PC-3 (cell line): Measurements from ENCODE around the gene ZBTB9.

ENCODE experiments used
- EZH2 ChIP-seq: fragments of 300-600 bp; sonication (generic); IDR thresholded peaks from one replicate; pipeline ENCODE4 v1.6.1; 2017; ENCODE audit warnings: antibody characterized with exemption, mild to moderate bottlenecking, low read length; ENCODE audit not compliant: unreplicated experiment
- EZH2phosphoT487 ChIP-seq: fragments of 300-600 bp; sonication (generic); IDR thresholded peaks from 2 replicates; pipeline ENCODE4 v1.6.1; 2018; ENCODE audit warnings: mild to moderate bottlenecking, antibody characterized with exemption, low read length, borderline replicate concordance
- TF ChIP-seq, protein P1 (sequence below): fragments of 300-600 bp; sonication (generic); conservative IDR thresholded peaks from 2 replicates; pipeline ENCODE4 v1.5.1; 2017; ENCODE audit warnings: antibody characterized with exemption, low read depth, mild to moderate bottlenecking, low read length

GRCh38 chr6:33450434-33450833 lies 3.9 kb upstream of the ZBTB9 start:
- TF ChIP-seq EZH2 = no peak
- TF ChIP-seq, protein P1, sequence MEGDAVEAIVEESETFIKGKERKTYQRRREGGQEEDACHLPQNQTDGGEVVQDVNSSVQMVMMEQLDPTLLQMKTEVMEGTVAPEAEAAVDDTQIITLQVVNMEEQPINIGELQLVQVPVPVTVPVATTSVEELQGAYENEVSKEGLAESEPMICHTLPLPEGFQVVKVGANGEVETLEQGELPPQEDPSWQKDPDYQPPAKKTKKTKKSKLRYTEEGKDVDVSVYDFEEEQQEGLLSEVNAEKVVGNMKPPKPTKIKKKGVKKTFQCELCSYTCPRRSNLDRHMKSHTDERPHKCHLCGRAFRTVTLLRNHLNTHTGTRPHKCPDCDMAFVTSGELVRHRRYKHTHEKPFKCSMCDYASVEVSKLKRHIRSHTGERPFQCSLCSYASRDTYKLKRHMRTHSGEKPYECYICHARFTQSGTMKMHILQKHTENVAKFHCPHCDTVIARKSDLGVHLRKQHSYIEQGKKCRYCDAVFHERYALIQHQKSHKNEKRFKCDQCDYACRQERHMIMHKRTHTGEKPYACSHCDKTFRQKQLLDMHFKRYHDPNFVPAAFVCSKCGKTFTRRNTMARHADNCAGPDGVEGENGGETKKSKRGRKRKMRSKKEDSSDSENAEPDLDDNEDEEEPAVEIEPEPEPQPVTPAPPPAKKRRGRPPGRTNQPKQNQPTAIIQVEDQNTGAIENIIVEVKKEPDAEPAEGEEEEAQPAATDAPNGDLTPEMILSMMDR = no peak
- no peak for TF ChIP-seq EZH2phosphoT487
